Measurements from ENCODE around the gene KRTAP6-2.

KRTAP6-2 gene

GRCh38 chr21:30598802-30599201 lies at the start of gene KRTAP6-2:
KRTAP6-2 (minus strand) TSS chr21:30598902; CDS start chr21:30598874, 28 bp downstream.
- no peak for DNase-seq (ENCODE audit: low spot score)

GRCh38 chr21:30646904-30647414 lies 48.3 kb upstream of the KRTAP6-2 start:
- DNase-seq (ENCODE audit: low spot score), result no peak

GRCh38 chr21:30642564-30642963 lies 43.9 kb upstream of the KRTAP6-2 start, which contains the start of gene KRTAP20-3:
KRTAP20-3 (plus strand) TSS chr21:30642864.
- DNase-seq (ENCODE audit: low spot score), result no peak

- no peak for DNase-seq (ENCODE audit: low spot score)
Observed at GRCh38 chr21:30638686-30639085, 40.0 kb upstream of the KRTAP6-2 start.

GRCh38 chr21:30634906-30635305 lies 36.2 kb upstream of the KRTAP6-2 start, which contains the start of gene KRTAP20-2:
KRTAP20-2 (plus strand) TSS chr21:30635206; CDS start chr21:30635264, 58 bp downstream.
- DNase-seq (ENCODE audit: low spot score), result no peak

- DNase-seq (ENCODE audit: low spot score), result no peak
Observed at GRCh38 chr21:30629200-30629599, 30.5 kb upstream of the KRTAP6-2 start.

- no peak for DNase-seq (ENCODE audit: low spot score)
Observed at GRCh38 chr21:30628109-30628508, 29.4 kb upstream of the KRTAP6-2 start.

- DNase-seq (ENCODE audit: low spot score), result no peak
Observed at GRCh38 chr21:30625449-30626165, 26.9 kb upstream of the KRTAP6-2 start.

- no peak for DNase-seq (ENCODE audit: low spot score)
Observed at GRCh38 chr21:30623362-30623761, 24.7 kb upstream of the KRTAP6-2 start.

- DNase-seq (ENCODE audit: low spot score), result no peak
Observed at GRCh38 chr21:30620522-30620921, 21.8 kb upstream of the KRTAP6-2 start, which contains the start of gene KRTAP20-4. KRTAP20-4 (plus strand) TSS chr21:30620627.

GRCh38 chr21:30620080-30620479 lies 21.4 kb upstream of the KRTAP6-2 start:
- DNase-seq (ENCODE audit: low spot score), result no peak

- no peak for DNase-seq (ENCODE audit: low spot score)
Observed at GRCh38 chr21:30616125-30616524, 17.4 kb upstream of the KRTAP6-2 start, which contains the start of gene KRTAP20-1. KRTAP20-1 (plus strand) TSS chr21:30616425; CDS start chr21:30616455, 30 bp downstream.

- DNase-seq (ENCODE audit: low spot score), result no peak
Observed at GRCh38 chr21:30615199-30615598, 16.5 kb upstream of the KRTAP6-2 start.

- no peak for DNase-seq (ENCODE audit: low spot score)
Observed at GRCh38 chr21:30613836-30614235, 15.1 kb upstream of the KRTAP6-2 start, which contains the start of gene KRTAP6-1. KRTAP6-1 (minus strand) TSS chr21:30613930; CDS start chr21:30613904, 26 bp downstream.

GRCh38 chr21:30612132-30612531 lies 13.4 kb upstream of the KRTAP6-2 start:
- no peak for DNase-seq (ENCODE audit: low spot score)

GRCh38 chr21:30605968-30606367 lies 7.3 kb upstream of the KRTAP6-2 start:
- DNase-seq (ENCODE audit: low spot score), result no peak

GRCh38 chr21:30600787-30601186 lies 2.1 kb upstream of the KRTAP6-2 start, which contains the start of gene KRTAP22-1:
KRTAP22-1 (plus strand) TSS chr21:30601087.
- no peak for DNase-seq (ENCODE audit: low spot score)

- no peak for DNase-seq (ENCODE audit: low spot score)
Observed at GRCh38 chr21:30592140-30592539, 6.6 kb downstream of the KRTAP6-2 start, which contains the start of gene KRTAP6-3. KRTAP6-3 (plus strand) TSS chr21:30592440; CDS start chr21:30592446, 6 bp downstream.

GRCh38 chr21:30590297-30590696 lies 8.4 kb downstream of the KRTAP6-2 start, which contains the start of gene KRTAP22-2:
KRTAP22-2 (minus strand) TSS chr21:30590397.
- DNase-seq (ENCODE audit: low spot score), result no peak

- no peak for DNase-seq (ENCODE audit: low spot score)
Observed at GRCh38 chr21:30582870-30583269, 15.8 kb downstream of the KRTAP6-2 start.

- no peak for DNase-seq (ENCODE audit: low spot score)
Observed at GRCh38 chr21:30580132-30580531, 18.6 kb downstream of the KRTAP6-2 start.

GRCh38 chr21:30579346-30579745 lies 19.4 kb downstream of the KRTAP6-2 start:
- no peak for DNase-seq (ENCODE audit: low spot score)

GRCh38 chr21:30577766-30578165 lies 20.9 kb downstream of the KRTAP6-2 start:
- DNase-seq (ENCODE audit: low spot score), result no peak

Measured in CD4-positive, alpha-beta T cell treated with Interleukin-6 at 100 ng/mL for 8 hours (primary cell).